ENCODE results near the gene SPHKAP.
"Not testable (repeated sequence)": the region's sequence is repeated elsewhere in the genome, so short reads cannot be mapped to it uniquely, and the experiment has no call there.

Gene SPHKAP

DNA sequence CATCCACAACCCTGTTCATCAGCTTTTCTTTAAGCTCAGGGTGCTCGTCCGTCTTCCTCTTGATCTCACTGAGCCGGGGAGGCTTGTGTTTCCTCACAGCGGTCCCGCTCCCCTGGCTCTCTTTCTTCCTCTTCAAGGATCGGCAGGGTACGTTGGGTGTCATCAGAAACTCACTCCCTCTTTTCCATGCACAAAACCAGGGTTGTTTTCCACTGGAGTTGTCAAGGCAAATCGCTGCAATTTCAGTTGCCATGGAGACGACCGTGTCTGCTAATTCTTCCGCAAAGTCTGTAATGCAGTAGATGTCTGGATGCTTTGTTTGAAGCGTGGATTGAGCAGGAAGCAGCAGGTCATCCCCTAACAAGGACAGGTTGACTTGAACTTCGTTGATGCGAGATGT, 163.7 kb downstream of the SPHKAP start:
- DNase-seq = no peak

DNA sequence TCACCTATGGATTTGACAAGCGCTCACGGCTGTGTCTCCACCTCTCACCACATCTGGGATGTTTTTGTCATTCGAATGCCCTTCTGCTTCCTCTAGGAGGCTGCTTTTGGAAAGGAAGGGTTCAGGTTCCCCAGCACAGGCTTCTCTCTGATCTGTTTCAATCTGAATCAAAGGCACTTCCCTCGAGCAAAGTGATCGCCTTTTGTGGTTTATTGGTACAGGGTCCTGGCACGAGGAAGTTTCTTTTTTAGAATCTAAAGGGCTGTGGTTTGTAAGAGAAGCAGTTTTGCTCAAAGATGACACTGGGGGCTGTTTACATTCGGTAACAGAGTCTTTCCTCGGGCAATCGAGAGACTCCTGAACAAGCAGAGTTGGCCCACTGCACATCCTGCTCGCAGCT, 165.1 kb downstream of the SPHKAP start:
- no peak for DNase-seq

DNA sequence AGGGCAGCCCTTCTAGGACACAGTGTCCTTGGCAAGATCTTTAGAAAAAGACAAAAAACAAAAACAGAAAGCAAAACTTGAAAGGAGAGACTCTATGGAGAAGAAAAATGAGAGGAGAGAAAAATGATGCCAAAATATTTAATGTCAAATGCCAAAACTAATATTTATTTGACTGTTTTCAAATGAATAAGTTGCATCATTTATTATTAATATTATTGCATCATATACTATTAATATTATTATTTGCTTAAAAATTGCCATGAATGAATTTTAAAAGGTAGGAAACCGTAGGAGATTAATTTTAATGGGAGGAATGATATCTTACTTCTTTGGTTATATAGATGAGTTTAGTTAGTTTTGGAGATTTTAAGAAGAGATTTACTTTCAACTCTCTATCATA, 165.7 kb downstream of the SPHKAP start:
- DNase-seq = no peak

DNA sequence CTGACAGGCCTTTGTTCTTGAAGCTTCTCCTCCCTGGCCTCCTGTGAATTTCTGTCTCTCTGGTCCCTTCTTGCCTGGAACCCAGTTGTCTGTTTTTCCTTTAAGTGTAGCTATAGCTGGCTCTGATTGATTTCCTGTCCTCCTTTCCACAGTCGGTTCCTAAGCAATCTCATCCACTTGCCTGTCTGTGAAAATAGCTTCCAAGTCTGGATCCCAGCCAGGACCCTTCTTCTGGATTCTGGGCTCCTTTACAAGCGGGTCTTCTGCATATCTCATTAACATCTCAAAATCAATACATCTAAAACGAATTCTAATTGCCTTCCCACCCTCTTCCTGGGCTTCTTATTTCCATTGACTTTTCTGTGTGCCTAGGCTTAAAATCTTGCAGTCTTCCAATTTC, 185.1 kb downstream of the SPHKAP start:
- no peak for DNase-seq

DNA sequence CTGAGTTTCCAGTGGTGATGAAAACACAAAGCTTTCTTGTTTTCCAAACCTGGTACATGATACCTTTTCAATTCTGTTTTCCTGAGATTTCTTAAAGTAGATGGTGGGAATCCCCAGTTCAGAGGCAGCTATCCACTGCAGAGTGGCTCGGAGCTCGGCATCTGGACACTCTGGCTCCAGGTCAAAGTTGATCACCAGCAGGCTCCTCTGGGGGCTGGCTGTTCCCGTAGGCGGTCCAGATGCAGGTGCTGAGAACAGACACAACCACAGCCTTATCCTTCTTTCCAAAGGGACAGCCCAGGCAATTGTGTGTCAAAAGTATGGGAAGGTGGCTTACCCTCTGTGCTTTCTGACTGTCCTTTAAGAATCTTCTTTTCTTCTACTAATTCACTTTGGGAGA, 190.6 kb downstream of the SPHKAP start:
- no peak for DNase-seq

DNA sequence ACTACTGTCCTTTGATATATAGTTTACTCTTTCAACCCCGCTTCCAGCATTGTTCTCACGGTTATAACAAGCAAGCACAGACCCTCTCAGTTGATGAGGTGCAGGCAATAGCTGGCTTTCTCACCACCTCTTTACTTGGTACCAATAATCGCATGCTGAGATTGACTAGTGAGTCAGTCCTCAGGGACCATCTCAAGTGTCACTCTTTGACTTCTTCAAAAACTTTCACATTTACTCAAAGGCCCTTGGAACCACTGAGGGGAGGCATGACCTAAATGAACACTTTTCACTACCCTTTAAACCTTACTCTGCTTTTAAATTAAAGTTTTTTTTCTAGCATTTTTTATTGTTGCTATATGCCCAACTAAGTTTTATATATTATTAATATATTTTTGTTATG, 208.2 kb downstream of the SPHKAP start:
- DNase-seq = no peak

DNA sequence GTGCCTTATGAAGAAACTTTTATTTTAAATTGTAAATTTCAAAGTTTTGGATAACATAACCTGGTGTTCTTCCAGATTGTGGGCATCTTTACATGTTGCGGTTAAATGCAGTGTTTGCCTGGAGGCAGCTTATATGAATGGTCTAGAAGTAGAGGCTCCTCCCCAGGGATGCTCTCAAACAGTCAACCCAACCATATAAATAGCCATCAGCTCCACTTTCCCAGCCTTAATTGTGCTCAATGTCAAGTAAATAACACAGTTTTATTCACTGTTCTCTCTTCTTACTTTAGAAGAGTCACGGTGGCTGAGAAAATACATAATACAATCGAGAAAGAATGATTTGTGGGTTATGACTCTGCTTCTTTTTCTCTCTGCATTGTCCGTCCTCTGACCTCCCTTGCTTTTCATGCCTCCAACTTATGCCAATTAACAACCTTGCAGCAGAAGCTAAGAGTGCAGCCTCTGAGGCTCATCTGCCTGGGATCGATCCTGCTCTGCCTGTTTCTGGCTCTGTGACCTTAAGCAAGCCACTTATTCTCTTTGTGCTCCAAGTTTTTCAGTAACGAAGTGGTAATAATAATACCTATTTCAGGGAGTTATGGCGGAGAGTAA, 209.8 kb downstream of the SPHKAP start:
- no peak for DNase-seq

DNA sequence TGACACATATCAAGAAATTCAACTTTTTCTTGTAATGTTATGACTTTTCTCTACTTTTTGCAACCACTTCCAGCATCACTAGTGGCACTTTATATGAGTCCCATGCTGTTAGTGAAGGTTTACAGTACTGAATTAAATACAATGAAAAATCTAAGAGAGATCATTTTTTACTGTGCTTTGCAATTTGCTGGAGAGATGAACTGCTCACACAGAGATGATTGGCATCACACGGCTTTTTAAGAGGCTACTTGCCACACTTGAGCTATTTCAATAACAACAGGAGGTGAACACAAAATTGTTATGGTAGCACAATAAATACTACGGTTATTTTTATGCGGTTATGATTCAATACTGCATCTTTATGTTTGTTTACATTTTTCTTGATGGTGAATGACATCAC, 221.2 kb downstream of the SPHKAP start:
- DNase-seq = no peak

DNA sequence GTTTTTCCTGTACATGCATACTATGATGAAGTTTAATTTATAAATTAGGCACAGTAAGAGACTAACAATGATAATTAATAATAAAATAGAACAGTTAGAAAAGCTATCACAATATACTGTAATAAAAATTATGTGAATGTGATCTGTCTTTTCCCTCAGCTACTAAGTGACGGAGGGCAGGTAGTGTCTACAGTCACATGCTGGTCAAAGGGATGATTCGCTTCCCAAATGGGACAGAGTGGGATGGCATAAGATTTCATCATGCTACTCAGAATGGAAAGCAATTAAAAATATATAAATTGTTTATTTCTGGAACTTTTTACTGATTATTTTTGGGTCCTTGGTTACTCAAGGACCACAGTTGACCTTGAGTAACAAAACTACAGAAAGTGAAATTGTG, 238.5 kb downstream of the SPHKAP start:
- no peak for DNase-seq

DNA sequence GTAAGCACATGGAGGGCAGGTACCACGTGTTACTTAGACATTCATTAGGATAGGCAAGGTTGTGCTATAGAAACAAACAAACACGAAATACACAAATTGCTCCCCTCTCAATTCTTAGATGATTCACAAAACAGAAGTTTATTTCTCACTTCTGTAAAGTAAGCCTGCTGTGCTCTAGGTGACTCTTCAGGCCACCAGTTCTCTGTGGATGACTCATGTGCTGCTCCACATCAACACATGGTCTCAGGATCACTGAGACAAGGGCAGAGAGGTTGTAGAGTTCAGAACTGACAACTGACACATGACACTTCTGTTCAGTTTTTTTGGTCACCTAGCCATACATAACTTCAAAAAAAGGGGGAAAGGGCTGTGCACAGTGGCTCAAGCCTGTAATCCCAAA, 239.5 kb downstream of the SPHKAP start:
- no peak for DNase-seq

DNA sequence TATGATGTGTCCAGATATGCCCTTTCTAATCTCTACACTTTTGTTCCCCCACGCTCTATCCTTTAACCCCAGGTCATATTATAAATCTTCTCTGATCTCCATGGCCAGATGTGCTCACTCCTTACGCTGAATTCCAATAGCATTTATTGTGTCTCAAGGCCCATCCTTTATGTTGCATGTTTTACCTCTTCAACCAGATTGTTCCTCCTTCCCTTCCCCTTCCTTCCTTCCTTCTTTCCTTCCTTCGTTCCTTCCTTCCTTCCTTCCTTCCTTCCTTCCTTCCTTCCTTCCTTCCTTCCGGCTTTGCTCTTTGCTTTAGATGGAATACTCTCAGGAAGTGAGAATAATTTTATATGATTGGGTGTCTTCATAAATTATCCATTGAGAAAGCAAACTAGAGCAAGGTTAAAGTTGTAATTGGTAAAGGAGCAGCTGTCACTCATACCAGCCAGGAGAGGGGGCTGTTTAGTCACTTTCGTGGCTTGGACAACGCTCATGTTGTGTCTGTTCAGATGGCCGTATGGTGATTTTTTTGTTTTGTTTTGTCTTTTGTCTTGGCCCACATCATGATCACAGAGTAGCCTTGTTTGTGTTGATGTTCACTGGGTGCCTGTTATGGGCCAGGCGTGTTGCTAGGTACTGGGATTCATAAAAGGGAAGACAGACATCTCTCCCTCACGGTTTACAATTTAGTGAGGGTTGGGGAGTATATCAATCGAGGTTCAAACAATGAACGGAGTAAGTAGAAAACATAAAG, 242.0 kb downstream of the SPHKAP start:
- DNase-seq = peak; percentile 6

DNA sequence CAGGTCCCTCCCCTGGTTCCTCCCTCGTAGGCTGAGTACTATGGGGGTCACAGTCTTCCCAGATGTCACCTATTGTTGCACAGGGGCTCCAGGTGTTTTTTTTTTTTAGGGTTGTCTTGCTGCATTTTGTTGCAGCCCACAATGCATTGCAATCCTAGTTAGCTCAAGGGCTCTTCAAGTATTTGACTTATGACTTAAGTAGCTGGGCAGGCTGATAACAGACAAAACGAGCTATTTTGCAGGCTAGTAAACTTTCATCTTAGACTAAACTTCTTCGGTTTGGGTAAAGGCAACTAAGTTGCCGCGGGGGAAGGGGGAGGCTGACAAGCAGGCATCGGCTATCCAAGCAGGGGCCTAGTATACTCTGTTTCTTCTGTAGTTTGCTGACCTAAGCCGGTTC, 245.2 kb downstream of the SPHKAP start:
- DNase-seq = not testable (repeated sequence)

DNA sequence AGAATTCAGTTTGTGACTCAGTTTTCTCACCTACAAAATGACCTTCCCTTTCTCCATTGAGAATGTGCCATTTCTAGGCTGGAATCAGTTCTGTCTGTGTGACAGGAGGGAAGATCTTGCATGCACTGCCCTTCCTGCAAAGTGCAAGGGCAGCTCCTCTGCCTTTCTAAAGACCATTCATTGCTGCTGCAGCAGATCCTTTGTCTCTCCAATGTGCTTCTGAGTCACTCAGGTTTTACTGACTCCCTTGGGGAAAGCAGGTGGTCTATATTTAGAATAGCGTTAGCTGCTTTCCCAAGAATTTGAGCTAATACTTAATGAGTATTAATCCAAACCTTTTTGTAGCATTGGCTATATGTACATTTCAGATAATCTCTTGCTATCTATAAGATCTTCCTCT, 247.6 kb downstream of the SPHKAP start:
- no peak for DNase-seq

DNA sequence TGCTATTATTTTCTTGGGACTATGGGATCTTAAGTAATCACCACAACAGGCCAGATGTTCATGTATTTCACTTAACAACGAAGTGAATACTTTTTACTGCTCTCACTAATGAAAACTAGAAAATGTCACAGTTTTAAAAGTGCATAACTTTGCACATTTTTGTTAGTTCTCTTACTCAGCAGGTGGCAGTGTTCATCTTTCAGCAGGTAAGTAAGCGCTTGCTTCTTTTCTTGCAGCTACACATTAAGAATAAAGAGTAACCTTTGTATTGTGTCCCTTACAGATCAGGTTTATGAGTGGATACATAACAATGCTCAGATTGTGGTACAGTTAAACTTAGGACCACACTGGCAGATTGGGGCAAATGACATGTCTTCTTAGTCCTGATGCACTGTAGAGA, 249.1 kb downstream of the SPHKAP start:
- no peak for DNase-seq

DNA sequence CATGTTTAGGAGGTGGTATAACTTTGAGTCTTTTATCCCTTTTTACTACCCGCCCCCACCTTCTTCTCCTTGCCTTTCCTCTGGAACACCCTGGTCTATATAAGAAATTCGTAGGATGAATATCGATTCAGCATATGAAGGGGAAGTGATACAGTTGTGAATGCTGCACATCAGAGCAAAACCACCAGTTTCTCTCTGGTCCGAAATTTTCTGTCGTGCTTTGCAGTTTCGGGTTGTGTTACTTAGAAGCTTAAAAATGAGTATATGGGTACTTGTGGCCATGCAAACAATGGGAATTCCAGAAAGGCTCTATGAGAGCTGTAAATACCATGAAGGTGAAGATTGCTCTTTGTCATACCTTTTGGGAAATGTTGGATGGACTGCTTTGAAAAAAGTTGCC, 249.5 kb downstream of the SPHKAP start:
- DNase-seq = no peak
